ENCODE measurements around the gene MAOA.

DNA sequence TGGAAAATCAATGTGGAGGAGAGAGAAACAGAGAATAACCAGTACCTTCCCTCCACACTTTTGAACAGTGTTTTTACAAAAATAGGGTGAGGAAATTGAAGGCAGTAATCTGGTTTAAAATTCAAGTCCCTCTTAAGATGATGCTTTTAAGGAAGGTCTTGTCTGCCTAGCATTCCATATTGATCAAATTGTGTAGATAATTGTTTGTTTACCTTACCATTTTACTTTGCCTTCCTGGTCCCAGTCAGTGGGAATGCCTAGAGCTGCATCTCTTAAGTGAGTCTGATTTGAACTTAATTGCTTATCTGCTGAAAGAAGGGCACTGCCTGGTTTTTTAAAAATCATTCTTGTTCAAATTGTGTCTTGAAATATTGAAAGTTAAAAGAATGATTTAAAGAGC, 14.4 kb upstream of the MAOA start:
- TF ChIP-seq EZH2phosphoT487 (IDR thresholded peaks at IDR 0.05; ENCODE audit: insufficient read depth, low read depth) (no peak), EZH2 (IDR thresholded peaks at IDR 0.05; ENCODE audit: insufficient read depth, poor library complexity, severe bottlenecking) (no peak)
